Femur (tissue), 1 donor: Measurements from ENCODE around the gene CLDN24.
"Not testable (repeated sequence)": the region's sequence is repeated elsewhere in the genome, so short reads cannot be mapped to it uniquely, and the experiment has no call there.

Experiments used
- DNase-seq: peaks from one replicate; pipeline ENCODE4 v3.0.0-alpha.2; 2017

CLDN24 gene

GRCh38 chr4:183345261-183345660, 23.0 kb upstream of the CLDN24 start:
- DNase-seq, result no peak

- DNase-seq, result no peak
These were observed 22.5 kb upstream of the CLDN24 start for GRCh38 chr4:183344523-183345255.

DNA sequence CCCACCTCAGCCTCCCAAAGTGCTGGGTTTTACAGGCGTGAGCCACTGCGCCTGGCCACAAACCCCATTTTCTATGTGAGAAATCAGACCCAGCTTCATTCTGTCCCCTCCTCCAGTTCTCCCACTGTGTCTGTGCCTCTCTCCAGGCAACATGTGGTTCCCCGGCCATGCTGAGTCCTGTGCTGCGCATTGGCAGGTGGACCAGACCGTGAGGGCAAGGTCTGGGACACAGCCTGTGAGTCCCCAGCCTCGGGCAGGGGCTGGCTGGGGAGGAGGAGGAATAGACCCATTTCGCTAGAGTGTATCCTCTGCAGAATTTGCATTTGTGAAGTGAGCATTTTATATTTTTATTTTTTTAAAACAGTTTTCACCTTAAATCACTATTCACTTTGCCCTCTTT, 21.5 kb upstream of the CLDN24 start:
- no peak for DNase-seq

- peak; percentile 48 for DNase-seq
These were observed 20.6 kb upstream of the CLDN24 start for GRCh38 chr4:183342541-183343533.

GRCh38 chr4:183337833-183338232, 15.6 kb upstream of the CLDN24 start:
- no peak for DNase-seq

- DNase-seq, result no peak
These were observed 15.1 kb upstream of the CLDN24 start for GRCh38 chr4:183337349-183337748.

GRCh38 chr4:183335369-183335940, 13.2 kb upstream of the CLDN24 start:
- no peak for DNase-seq

GRCh38 chr4:183333983-183334382, 11.8 kb upstream of the CLDN24 start:
- DNase-seq, result no peak

- DNase-seq, result no peak
These were observed 11.0 kb upstream of the CLDN24 start for GRCh38 chr4:183333202-183333601.

DNA sequence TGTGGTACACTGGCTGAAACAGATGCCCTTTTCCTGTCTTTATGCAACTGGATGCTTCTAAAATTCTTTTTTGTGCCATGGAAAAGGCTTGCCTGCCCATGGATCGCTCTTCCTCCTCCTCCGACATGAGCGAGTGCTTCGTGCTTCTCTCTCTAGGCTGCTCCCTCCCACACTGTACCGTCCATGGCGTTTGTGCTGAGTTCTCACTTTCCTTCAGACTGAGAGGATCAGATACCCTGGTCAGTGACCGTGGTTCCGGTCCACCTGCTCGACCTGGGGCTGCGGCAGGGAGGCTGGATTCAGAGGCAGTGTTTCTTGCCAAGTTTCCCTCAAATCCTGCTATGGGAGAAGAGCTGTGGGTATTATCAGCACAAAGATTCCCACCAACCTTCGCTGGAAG, 10.2 kb upstream of the CLDN24 start:
- no peak for DNase-seq

GRCh38 chr4:183330841-183331240, 8.6 kb upstream of the CLDN24 start:
- DNase-seq, result no peak

GRCh38 chr4:183329954-183330742, 7.9 kb upstream of the CLDN24 start:
- no peak for DNase-seq

GRCh38 chr4:183329244-183329643, 7.0 kb upstream of the CLDN24 start:
- DNase-seq, result no peak

DNA sequence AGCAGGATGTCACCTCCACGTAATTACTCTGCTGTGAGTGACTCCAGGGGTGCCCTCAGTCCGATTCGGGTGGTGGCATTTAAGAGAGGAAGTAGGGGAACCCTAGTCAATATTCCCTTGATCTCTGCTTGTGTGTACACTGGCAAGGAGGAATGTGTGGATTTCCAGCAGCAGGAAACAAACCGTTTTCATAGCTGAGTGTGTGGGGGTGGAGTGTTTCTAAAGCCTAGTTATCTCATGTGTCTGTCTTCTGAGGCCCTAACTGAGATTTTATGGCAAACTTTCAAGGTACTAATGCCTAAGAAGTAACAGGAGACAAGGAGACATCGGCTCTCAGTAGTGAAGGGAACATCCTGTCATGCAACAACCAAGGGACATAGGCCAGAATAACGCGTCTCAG, 6.6 kb upstream of the CLDN24 start:
- DNase-seq, result no peak

DNA sequence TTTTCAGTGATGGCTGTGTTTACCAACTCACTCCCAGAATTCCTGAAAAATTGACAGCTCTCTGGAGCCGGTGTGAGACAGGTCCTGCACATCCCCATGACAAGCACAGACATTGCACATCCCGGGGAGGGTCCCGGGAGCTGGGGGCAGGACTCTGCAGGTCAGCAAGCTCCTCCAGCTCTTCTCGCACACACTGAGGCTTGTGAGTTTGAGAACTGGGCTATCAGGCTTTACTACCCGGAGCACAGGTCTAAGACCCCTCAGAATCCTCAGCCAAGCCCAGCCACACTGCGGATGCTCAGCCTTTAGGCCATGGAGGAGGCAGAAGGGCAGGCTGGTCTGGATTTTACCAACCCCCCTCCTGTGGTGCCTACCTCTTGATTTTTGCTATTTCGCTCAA, 5.6 kb upstream of the CLDN24 start:
- no peak for DNase-seq

DNA sequence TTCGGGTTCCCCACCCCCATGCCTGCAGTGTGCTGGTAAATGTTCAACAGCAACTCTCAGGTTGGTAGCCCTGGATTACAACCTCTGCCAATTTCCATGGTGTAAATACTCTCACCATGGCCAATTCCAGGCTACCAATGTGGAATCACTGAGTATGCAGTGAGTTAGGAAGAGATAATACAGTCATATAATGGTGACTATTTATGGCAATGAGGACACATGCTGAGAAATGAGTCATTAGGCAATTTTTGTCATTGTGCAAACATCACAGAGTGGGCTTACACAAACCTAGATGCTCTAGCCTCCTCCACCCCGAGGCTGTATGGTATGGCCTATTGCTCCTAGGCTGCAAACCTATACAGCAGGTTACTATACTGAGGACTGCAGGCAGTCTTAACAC, 4.6 kb upstream of the CLDN24 start:
- no peak for DNase-seq

- not testable (repeated sequence) for DNase-seq
These were observed 4.2 kb upstream of the CLDN24 start for GRCh38 chr4:183326387-183326786.

DNA sequence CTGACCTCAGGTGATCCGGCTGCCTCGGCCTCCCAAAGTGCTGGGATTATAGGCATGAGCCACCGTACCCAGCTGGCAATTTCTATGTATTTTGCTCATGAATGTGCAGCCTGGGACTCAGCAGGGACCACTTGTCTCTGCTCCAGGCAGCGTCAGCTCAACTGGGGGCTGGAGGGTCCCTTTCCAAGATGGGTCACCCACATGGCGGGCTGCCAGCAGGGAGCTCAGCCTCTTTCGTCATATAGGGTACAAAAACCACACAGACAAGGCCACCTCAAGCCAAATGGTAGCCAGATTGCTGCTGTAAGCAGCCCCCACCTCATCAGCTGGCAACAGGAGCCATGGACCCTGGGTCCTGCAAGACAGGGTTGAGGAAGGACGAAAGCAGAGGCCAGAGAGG, 2.4 kb upstream of the CLDN24 start:
- DNase-seq, result no peak

DNA sequence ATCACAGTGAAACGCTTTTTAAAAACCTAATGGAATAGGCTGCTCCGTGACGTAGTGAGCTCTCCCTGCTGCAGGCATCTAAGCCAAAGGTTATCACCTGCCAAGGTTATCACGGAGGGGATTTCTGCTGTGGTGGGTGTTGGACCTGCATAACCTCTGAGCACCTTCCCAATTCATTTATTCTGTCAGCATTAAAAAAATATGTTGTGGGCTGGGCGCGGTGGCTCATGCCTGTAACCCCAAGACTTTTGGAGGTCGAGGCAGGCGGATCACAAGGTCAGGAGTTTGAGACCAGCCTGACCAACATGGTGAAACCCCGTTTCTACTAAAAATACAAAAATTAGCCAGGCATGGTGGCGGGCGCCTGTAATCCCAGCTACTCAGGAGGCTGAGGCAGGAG, 1.8 kb upstream of the CLDN24 start:
- DNase-seq, result not testable (repeated sequence)

DNA sequence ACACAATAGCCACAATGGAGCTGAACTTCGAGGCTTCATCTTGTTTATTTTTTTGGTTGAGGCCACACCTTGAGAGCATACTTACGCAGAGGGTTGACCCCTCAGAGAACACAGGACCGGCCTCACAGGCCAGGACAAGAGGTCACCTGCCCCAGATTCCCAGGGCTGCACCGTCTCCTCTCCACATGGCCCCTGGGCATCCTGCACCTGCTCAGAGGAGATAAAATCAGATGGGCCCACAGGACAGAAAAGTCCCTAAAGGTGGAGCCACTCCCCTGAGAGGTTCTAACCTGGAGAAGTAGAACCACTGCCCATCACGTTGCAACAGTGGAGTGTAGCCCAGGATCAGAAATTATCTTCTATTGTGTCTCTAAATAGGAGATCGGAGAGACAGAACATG, 1.1 kb upstream of the CLDN24 start:
- no peak for DNase-seq

- no peak for DNase-seq
These were observed 710 bp downstream of the CLDN24 start for GRCh38 chr4:183321516-183321915.

DNA sequence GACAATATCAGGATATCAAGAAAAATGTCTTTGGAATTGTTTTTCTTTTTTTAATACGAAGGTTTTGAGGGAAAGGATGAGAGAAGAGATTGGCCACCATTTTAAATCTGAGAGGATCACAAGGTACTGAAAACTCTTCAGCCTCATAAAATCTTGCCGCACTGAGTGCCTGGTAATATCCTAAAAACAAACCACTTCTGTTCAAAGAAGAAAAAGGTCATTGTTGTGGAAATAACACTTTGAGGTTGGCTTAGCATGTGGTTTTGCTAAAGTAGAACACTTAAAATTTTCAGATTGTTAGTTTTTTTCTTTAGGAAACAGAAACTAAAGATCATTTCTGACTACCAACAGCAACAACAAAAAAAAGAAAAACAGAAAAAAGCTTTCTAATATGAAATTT, 1.1 kb downstream of the CLDN24 start:
- no peak for DNase-seq
